HCT116 (cell line): ENCODE measurements around the gene NDUFS5.

Experiments
- CTCF ChIP-seq, 3 experiments: fragments of 200-600 bp in 1 of 3; sonication (generic) in 1 of 3; IDR thresholded peaks in 2 of 3; conservative IDR thresholded peaks in 1 of 3; 2 replicates each; pipeline ENCODE4 v1.5.1; 2012 to 2017; ENCODE audit warnings: low read depth in 2 of 3, low read length in 2 of 3, antibody characterized with exemption in 1 of 3, borderline replicate concordance in 1 of 3, control low read depth in 1 of 3, mild to moderate bottlenecking in 1 of 3, mixed read lengths in 1 of 3, mixed run types in 1 of 3, moderate library complexity in 1 of 3; ENCODE audit not compliant: insufficient read depth in 1 of 3
- EGR1 ChIP-seq: IDR thresholded peaks from 2 replicates; pipeline ENCODE4 v1.6.1; 2012; ENCODE audit warnings: low read depth
- ELF1 ChIP-seq: IDR thresholded peaks from 2 replicates; pipeline ENCODE4 v1.6.1; 2012; ENCODE audit warnings: low read depth, borderline replicate concordance
- FOSL1 ChIP-seq: IDR thresholded peaks from 2 replicates; pipeline ENCODE4 v1.6.1; 2012; ENCODE audit warnings: low read depth
- MAX ChIP-seq: IDR thresholded peaks from 2 replicates; pipeline ENCODE4 v1.6.1; 2012
- POLR2A ChIP-seq: IDR thresholded peaks from 2 replicates; pipeline ENCODE4 v1.7.0; 2011; ENCODE audit warnings: borderline replicate concordance; ENCODE audit not compliant: insufficient read depth, insufficient read length; ENCODE audit errors: extremely low read depth
- POLR2AphosphoS5 ChIP-seq: IDR thresholded peaks from 2 replicates; pipeline ENCODE4 v1.6.1; 2011; ENCODE audit warnings: mild to moderate bottlenecking, low read depth, low read length, moderate library complexity
- SP1 ChIP-seq: IDR thresholded peaks from 2 replicates; pipeline ENCODE4 v1.6.1; 2012; ENCODE audit warnings: low read depth
- ZBTB33 ChIP-seq: IDR thresholded peaks from 2 replicates; pipeline ENCODE4 v1.6.1; 2011; ENCODE audit warnings: mild to moderate bottlenecking, low read length, moderate library complexity; ENCODE audit not compliant: insufficient replicate concordance; ENCODE audit errors: extremely low read depth

- no peak for TF ChIP-seq MAX
- TF ChIP-seq POLR2A: no peak
- no peak for TF ChIP-seq SP1
- TF ChIP-seq POLR2AphosphoS5: no peak
- TF ChIP-seq EGR1: no peak
- TF ChIP-seq CTCF (IDR thresholded peaks at IDR 0.05 in 2 of 3, conservative IDR thresholded peaks at IDR 0.05 in 1 of 3; ENCODE audit: borderline replicate concordance in 1 of 3, insufficient read depth in 1 of 3, low read depth in 2 of 3, low read length in 2 of 3): no peak
- TF ChIP-seq ZBTB33: no peak
- TF ChIP-seq ELF1: no peak
- TF ChIP-seq FOSL1: no peak
These were observed 28.9 kb upstream of the NDUFS5 start for GRCh38 chr1:38997034-38997900.
